Memory B cell (primary cell): ENCODE results near the gene AZI2.

Source experiments
- ATAC-seq: fragments of 150-1000 bp; cut with Tn5 transposase; 2 replicates; pipeline ENCODE4 v1.10.0; 2021; ENCODE audit warnings: low read depth, mild to moderate bottlenecking, moderate library complexity
- DNase-seq, 2 donors: peaks; one replicate each; pipeline ENCODE4 v3.0.0; 2022; ENCODE audit warnings: low spot score in 2 of 2
- H3K27ac Mint-ChIP-seq: one replicate; pipeline ENCODE4 v1.8.0; 2022; ENCODE audit warnings: mild to moderate bottlenecking, moderate library complexity, mixed read lengths
- H3K27me3 Mint-ChIP-seq: one replicate; pipeline ENCODE4 v1.8.0; 2022; ENCODE audit warnings: mixed read lengths
- H3K36me3 Mint-ChIP-seq: one replicate; pipeline ENCODE4 v1.8.0; 2022; ENCODE audit warnings: mild to moderate bottlenecking, mixed read lengths
- H3K4me1 Mint-ChIP-seq: one replicate; pipeline ENCODE4 v1.8.0; 2022; ENCODE audit warnings: mixed read lengths
- H3K4me3 Mint-ChIP-seq: one replicate; pipeline ENCODE4 v1.8.0; 2022; ENCODE audit warnings: mild to moderate bottlenecking, moderate library complexity, mixed read lengths
- H3K9me3 Mint-ChIP-seq: one replicate; pipeline ENCODE4 v1.8.0; 2022; ENCODE audit warnings: mixed read lengths

The AZI2 gene, protein sequence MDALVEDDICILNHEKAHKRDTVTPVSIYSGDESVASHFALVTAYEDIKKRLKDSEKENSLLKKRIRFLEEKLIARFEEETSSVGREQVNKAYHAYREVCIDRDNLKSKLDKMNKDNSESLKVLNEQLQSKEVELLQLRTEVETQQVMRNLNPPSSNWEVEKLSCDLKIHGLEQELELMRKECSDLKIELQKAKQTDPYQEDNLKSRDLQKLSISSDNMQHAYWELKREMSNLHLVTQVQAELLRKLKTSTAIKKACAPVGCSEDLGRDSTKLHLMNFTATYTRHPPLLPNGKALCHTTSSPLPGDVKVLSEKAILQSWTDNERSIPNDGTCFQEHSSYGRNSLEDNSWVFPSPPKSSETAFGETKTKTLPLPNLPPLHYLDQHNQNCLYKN

DNA sequence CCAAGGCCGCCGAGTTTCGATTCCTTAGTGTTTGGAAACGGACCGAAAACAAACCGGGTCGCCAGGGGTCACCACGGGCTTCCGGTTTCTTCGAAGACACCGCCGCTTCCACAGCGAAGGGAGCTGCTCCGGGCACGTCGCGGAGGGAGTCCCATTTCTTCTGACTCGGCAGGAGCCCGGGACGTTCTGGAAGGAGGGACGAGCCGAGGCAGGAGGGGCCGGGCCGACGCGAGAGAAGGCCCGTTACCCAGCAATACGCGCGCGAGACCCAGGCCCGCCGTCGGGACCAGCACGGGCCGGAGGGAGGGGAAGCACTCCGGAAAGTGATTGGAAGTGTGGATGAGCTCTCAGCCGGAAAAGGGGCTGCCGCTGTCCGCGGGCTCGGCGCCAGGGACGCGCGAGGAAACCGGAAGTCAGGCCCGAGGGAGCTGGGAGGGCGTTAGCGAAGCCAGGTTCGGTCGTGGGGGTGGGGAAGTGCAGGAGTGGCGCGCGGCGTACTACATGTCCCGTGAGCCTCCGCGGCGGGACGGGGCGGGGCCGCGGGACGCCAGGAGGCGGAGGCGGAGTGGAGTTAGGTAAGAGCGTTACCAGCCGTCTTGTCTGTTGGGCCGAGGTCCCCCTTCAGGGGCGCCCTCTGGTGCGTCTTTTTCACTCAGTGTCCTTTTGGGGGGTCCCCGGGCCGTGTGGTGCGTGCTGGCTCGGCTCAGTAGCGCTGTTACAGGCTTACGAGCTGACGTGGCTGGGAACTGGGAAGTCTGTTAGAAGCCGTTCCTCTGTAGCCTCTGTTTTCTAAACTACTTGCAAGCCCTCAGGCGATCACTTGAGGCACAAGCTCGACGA lies at the start of gene AZI2, which contains the start of gene ZCWPW2:
Gene AZI2 (minus strand): TSS at position 196 of the 840 bp plus-strand sequence. CDS start 8,207 bp downstream, outside the sequence.
Gene ZCWPW2 (plus strand): TSS at position 93 of the 840 bp plus-strand sequence. CDS start 64,348 bp downstream, outside the sequence.
- ATAC-seq, result peak; percentile 86
- Mint-ChIP-seq H3K9me3 (peaks cover 1% of the 10 kb centered on the region), H3K27me3 (no peaks in the 10 kb centered on the region), H3K36me3 (peaks cover 18% of the 10 kb centered on the region), H3K27ac (peak within 1 kb of the TSS; percentile 99), H3K4me1 (peaks cover 19% of the 10 kb centered on the region), H3K4me3 (peak within 1 kb of the TSS; percentile 94)
- DNase-seq, result peak; percentile 90 to 91

DNA sequence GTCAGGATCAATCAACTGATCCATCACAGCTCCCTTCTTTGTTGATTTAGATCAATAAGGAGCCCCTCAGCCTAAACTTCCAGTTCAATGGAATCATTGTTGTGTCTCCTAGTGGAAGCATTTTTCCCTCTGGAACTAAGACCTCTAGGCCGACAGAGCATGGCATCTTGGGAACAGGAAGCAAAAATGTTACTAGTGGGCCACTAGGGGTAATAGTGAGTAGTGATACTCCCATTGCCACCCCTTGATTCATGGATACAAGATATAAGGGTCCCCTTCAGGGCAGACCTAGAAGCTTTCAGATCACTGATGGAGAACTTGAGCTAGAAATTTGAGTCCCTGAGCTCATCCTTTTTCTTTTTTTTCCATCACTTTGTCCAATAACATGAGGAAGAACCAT lies 40.4 kb upstream of the AZI2 start:
- H3K9me3 Mint-ChIP-seq, result peaks cover 15% of the 10 kb centered on the region
- no peaks in the 10 kb centered on the region for H3K36me3 Mint-ChIP-seq
- no peak overlapping the region for H3K4me3 Mint-ChIP-seq
- peaks cover 2% of the 10 kb centered on the region for H3K27me3 Mint-ChIP-seq
- H3K4me1 Mint-ChIP-seq, result no peaks in the 10 kb centered on the region
- ATAC-seq, result no peak
- no peak overlapping the region for H3K27ac Mint-ChIP-seq
- DNase-seq, result no peak

DNA sequence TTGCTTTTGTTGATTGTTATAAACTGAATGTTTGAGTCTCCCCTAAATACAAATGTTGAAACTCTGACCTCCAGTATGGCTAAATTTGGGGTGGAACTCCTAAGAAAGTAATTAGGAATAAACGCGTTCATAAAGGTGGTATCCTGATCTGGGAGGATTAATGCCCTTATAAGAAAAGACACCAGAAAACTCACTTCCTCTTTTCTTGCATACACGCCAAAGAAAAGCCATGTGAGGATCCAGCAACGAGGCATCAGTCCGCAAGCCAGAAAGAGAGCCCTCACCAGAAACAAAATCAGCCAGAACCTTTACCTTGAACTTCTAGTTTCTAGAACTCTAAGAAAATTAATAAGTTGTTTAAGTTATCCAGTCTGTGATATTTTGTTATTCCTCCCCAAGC lies 37.4 kb upstream of the AZI2 start:
- Mint-ChIP-seq H3K9me3 (peaks cover 2% of the 10 kb centered on the region), H3K36me3 (no peaks in the 10 kb centered on the region), H3K4me1 (no peaks in the 10 kb centered on the region), H3K27ac (no peak overlapping the region), H3K4me3 (no peak overlapping the region), H3K27me3 (peaks cover 2% of the 10 kb centered on the region)
- DNase-seq, result no peak
- ATAC-seq, result no peak

DNA sequence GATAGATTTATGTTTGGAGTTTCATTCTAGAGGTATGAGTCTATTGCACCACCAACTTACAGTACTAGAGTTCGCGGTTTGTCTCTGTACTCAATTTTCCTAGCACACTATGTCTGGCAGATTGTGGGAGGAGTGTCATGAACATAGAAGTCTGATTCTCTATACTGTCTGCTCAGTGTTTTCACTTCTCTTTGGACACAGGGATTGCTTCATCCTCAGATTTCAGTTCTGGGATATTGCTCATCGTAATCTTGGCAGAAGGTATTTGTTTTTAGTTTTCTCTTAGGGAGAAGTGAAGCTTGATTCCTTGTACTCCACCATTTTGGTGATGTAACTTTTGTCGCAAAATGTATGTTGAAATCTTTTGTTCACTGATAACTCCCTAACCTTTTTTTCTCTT lies 27.8 kb upstream of the AZI2 start:
- no peak overlapping the region for H3K4me3 Mint-ChIP-seq
- DNase-seq (no peak), ATAC-seq (no peak)
- peaks cover 5% of the 10 kb centered on the region for H3K27me3 Mint-ChIP-seq
- H3K4me1 Mint-ChIP-seq, result no peaks in the 10 kb centered on the region
- H3K9me3 Mint-ChIP-seq, result peaks cover 11% of the 10 kb centered on the region
- peaks cover 3% of the 10 kb centered on the region for H3K36me3 Mint-ChIP-seq
- H3K27ac Mint-ChIP-seq, result no peak overlapping the region

DNA sequence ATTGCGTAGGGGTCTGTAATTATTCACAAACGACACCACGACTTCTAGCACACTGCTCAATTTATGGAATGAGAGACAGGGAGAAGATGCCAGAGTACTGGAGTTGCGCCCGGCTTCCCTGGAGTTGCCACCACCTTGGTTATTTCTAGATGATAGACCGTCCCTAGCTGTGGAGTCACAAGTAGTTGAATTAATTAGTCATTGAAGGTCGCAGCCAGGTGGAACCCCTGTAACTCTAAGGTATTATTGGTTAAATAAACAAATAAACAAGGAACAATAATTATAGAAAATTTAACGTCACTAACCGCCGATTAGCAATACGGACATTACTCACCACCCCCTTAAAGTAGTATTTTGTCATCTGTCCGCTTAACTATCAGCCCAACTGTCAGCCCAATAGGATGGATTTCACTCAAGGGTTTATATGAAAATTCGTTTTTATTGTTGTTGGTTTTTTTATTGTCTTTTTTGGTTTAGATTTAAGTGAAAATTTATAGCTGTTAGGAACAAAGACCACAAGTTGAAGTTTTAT lies 911 bp upstream of the AZI2 start:
- no peak for DNase-seq
- H3K4me1 Mint-ChIP-seq, result peaks cover 19% of the 10 kb centered on the region
- ATAC-seq, result no peak
- H3K36me3 Mint-ChIP-seq, result peaks cover 20% of the 10 kb centered on the region
- peak overlapping the region; percentile 99 for H3K27ac Mint-ChIP-seq
- peak overlapping the region; percentile 94 for H3K4me3 Mint-ChIP-seq
- H3K27me3 Mint-ChIP-seq, result no peaks in the 10 kb centered on the region
- H3K9me3 Mint-ChIP-seq, result peaks cover 1% of the 10 kb centered on the region

DNA sequence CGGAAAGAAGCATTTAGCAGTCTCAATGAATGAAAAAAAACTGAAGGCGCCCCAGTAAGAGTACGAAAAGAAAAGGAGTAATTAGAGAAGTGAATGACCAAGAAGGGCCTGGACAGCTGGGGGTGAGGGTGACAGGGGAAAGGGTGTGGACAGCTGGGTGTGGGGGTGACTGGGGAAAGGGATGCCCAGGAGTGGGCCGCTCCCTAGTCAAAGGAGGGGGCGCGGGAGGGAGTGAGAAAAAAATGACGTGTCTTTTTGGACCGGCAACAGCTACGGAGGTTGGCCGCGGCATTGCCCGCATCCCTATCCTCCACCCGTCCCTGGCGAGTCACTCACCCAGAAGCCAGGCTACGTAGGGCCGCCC lies 377 bp downstream of the AZI2 start:
- peak overlapping the region; percentile 99 for H3K27ac Mint-ChIP-seq

DNA sequence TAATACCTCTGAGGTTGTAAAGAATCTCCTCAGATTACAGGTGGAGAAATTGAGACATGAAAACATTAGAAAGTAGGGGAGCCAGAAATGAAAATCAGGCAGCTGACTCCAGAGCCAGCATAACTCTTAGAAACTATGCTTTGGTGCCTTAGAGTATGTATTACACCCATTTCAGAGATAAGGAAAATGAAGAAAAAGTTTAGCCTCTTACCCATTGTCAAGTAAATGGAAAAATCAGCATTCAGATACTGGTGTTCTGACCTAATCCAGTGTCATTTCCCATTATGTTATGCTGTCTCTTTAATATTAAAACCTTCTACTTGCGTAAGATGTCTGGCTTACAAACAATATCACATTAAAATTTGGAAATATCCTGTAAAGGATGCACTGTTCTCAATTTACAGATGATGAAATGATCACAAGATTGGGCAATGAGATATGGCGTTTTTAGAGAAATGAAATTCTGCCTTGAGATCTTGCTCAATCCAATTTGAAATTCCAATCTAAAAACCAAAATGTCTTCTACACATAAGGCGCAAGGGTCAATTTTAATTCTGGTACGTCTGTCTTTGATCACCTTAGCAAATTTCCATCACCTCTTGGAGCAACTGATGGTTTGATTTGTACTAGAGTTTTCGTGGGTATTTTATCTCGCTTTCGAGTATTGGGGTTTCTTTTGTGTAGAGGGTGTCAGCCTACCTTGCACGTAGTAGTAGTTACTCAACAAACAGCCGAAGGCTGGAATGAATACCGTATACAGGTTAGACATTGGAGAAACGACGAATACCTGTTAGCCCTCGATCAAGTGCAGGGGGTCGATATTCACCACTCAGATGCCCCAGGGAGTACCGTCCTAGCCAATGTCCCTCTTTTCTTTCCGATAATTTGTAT lies 1.0 kb downstream of the AZI2 start:
- DNase-seq, result peak in 1 of 2 donors; percentile 8
- Mint-ChIP-seq H3K36me3 (peaks cover 13% of the 10 kb centered on the region), H3K4me3 (peak overlapping the region; percentile 94), H3K9me3 (no peaks in the 10 kb centered on the region), H3K27ac (peak overlapping the region; percentile 99), H3K27me3 (no peaks in the 10 kb centered on the region), H3K4me1 (peaks cover 21% of the 10 kb centered on the region)
- no peak for ATAC-seq

More for the DNA sequence above, 377 bp downstream of the AZI2 start:
- DNase-seq, result no peak
- Mint-ChIP-seq H3K9me3 (no peaks in the 10 kb centered on the region), H3K27me3 (no peaks in the 10 kb centered on the region), H3K4me1 (peaks cover 19% of the 10 kb centered on the region), H3K4me3 (peak overlapping the region; percentile 94), H3K36me3 (peaks cover 15% of the 10 kb centered on the region)
- no peak for ATAC-seq

DNA sequence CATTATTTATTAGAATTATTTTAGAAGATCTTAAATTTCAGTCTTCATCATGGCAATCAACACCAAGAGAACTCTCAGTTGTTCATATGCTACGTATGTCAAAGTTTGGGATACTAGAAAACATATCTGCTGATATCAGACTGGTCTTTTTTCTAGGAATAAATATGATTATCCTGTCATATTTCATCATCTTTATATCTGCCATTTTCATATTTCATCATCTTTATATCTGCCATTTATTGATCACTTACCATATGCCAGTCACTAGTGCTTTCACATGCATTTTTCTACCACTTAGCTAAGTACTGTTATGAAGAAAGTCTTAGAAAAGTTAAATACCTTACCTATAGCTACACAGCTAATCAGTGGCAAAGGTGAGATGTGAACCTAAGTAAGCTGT lies 2.9 kb downstream of the AZI2 start:
- DNase-seq (no peak), ATAC-seq (no peak)
- H3K4me1 Mint-ChIP-seq, result peaks cover 21% of the 10 kb centered on the region
- H3K27ac Mint-ChIP-seq, result peak overlapping the region; percentile 12
- H3K4me3 Mint-ChIP-seq, result no peak overlapping the region
- no peaks in the 10 kb centered on the region for H3K9me3 Mint-ChIP-seq
- H3K27me3 Mint-ChIP-seq, result no peaks in the 10 kb centered on the region
- peaks cover 3% of the 10 kb centered on the region for H3K36me3 Mint-ChIP-seq

DNA sequence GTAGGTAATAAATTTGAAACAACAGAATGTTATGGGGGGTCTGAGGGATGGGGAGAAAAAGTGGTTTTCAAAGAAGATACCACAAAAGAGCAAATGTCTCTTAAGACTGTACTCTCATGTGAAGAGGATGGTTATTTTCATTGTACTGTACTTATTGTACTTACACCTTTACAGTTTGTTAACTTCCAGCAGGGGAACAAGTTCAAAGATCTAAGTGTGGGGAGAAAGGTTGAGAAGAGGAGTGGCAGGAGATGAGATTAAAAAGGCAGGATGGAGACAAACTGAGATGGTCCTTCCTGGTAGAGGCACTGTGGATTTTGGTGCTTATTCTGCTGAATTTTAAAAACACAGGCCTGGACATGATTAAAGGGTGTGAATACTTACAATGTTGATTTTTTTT lies 5.5 kb downstream of the AZI2 start:
- H3K4me1 Mint-ChIP-seq, result peaks cover 16% of the 10 kb centered on the region
- ATAC-seq (no peak), DNase-seq (no peak)
- H3K36me3 Mint-ChIP-seq, result no peaks in the 10 kb centered on the region
- H3K9me3 Mint-ChIP-seq, result no peaks in the 10 kb centered on the region
- no peak overlapping the region for H3K27ac Mint-ChIP-seq
- no peaks in the 10 kb centered on the region for H3K27me3 Mint-ChIP-seq
- no peak overlapping the region for H3K4me3 Mint-ChIP-seq

DNA sequence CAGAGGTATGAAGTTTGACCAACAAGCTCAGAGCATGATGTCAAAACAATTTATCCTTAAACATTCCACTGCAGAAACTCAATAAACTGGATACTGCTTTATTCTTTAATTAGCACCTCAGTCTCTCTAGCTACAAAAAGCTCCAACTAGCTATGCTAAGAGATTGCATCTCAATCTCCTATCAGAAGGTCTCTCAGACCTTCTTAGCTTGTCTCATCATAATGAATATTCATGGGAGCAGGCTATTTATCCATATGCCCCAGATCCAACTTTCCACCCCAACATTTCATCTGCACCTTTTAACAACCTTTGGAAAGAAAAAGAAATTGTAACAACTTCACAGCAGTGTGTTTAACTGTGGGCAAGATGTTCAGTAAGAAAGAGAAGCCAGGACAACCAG lies 11.4 kb downstream of the AZI2 start:
- Mint-ChIP-seq H3K36me3 (peaks cover 8% of the 10 kb centered on the region), H3K4me1 (no peaks in the 10 kb centered on the region), H3K27me3 (no peaks in the 10 kb centered on the region), H3K4me3 (no peak overlapping the region), H3K9me3 (no peaks in the 10 kb centered on the region), H3K27ac (no peak overlapping the region)
- ATAC-seq (no peak), DNase-seq (no peak)

DNA sequence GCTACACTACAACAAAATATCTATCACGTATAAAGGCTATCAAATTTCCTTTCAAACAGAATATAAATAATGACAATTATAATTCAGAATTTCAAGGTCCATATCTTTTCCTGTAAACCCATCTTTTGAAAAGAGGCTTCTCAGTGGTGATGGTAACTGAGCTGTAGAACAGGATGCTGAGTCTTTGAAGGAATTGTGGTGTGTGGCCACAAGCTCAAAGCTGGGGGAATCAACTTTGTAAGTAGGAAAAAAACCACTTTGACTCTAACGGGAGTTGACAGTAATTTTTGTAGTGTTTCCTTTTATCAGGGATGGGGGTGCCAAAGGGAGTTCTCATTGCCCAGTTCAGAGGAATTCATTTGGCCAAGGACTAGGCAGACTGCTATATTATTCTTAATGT lies 13.4 kb downstream of the AZI2 start:
- no peaks in the 10 kb centered on the region for H3K4me1 Mint-ChIP-seq
- no peaks in the 10 kb centered on the region for H3K27me3 Mint-ChIP-seq
- ATAC-seq (no peak), DNase-seq (no peak)
- H3K36me3 Mint-ChIP-seq, result peaks cover 8% of the 10 kb centered on the region
- H3K9me3 Mint-ChIP-seq, result no peaks in the 10 kb centered on the region
- H3K4me3 Mint-ChIP-seq, result no peak overlapping the region
- H3K27ac Mint-ChIP-seq, result peak overlapping the region; percentile 39

DNA sequence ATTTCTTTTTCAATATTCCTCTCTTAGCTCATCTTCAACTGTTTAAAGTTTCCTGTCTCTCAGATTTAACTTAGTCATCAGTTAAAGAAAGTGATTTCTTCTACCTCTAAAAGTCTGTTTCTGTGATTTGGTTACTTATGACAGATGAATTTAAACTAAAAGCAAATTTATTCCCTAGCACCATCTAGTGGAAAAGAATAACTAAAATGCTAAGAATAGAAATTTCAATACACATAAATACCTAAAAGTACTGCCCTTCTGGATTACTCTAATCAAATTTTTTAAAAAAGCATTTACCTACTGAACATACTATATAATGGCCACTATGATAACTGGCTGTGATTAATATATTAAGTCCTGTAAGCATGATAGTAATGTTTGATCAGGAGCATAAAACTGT lies 14.1 kb downstream of the AZI2 start:
- H3K4me1 Mint-ChIP-seq, result no peaks in the 10 kb centered on the region
- H3K36me3 Mint-ChIP-seq, result peaks cover 8% of the 10 kb centered on the region
- H3K27ac Mint-ChIP-seq, result no peak overlapping the region
- DNase-seq, result no peak
- H3K9me3 Mint-ChIP-seq, result no peaks in the 10 kb centered on the region
- no peak for ATAC-seq
- no peaks in the 10 kb centered on the region for H3K27me3 Mint-ChIP-seq
- no peak overlapping the region for H3K4me3 Mint-ChIP-seq
